IMR-90 (cell line): ENCODE results near the gene TMEM40. TPM values are rescaled to one million over a fixed set of nuclear protein-coding genes. Genes with fewer than 3 reads are reported as not detected.

ENCODE experiments used
- ATAC-seq: fragments of 200-7000 bp; cut with Tn5 transposase; 2 replicates; pipeline ENCODE4 v1.9.1; 2020; ENCODE audit warnings: low read depth, mild to moderate bottlenecking, moderate library complexity
- BruUV-seq: library from RNA; stranded (reverse); fragments of 400-500 nt; replicated peaks from 2 replicates; lab custom pipeline; 2021; lab: Mats Ljungman, UMichigan
- CTCF ChIA-PET: fragments of 300-600 bp; formaldehyde crosslinking; extraction: SDS; loops from one replicate; lab custom pipeline; 2021; ENCODE audit warnings: antibody characterized with exemption; lab: Yijun Ruan, JAX
- POLR2A ChIA-PET: fragments of 300-600 bp; sonication (Branson Sonifier 250); formaldehyde crosslinking; loops from one replicate; lab custom pipeline; 2022; ENCODE audit warnings: antibody characterized with exemption; ENCODE audit not compliant: unreplicated experiment; lab: Charles Lee
- DNase-seq: peaks from one replicate; pipeline ENCODE4 v3.0.0; 2013
- H2AFZ ChIP-seq: replicated peaks from 2 replicates; pipeline ENCODE3; 2013; ENCODE audit warnings: low read length, mild to moderate bottlenecking; ENCODE audit not compliant: poor library complexity
- H2AK5ac ChIP-seq: 2 replicates; pipeline ENCODE4 v1.6.1; 2013; ENCODE audit warnings: low read depth, low read length, inconsistent platforms
- H2AK9ac ChIP-seq: replicated peaks from 2 replicates; pipeline ENCODE3; 2013; ENCODE audit warnings: mild to moderate bottlenecking, low read depth, low read length, moderate library complexity; ENCODE audit not compliant: poor library complexity
- H2BK120ac ChIP-seq: 2 replicates; pipeline ENCODE4 v1.6.1; 2013; ENCODE audit warnings: low read depth, low read length, inconsistent platforms
- H2BK15ac ChIP-seq: 3 replicates; pipeline ENCODE4 v1.6.1; 2013; ENCODE audit warnings: low read depth, low read length, inconsistent platforms
- H2BK20ac ChIP-seq: 2 replicates; pipeline ENCODE4 v1.6.1; 2013; ENCODE audit warnings: low read depth, mild to moderate bottlenecking, inconsistent platforms, low read length, moderate library complexity
- H2BK5ac ChIP-seq: 2 replicates; pipeline ENCODE4 v1.6.1; 2013; ENCODE audit warnings: mild to moderate bottlenecking, low read depth, low read length, inconsistent platforms; ENCODE audit not compliant: poor library complexity, severe bottlenecking
- H3K14ac ChIP-seq: replicated peaks from 2 replicates; pipeline ENCODE4 v1.6.1; 2013; ENCODE audit warnings: low read depth, low read length, inconsistent platforms
- H3K18ac ChIP-seq: 2 replicates; pipeline ENCODE4 v1.6.1; 2013; ENCODE audit warnings: low read depth, low read length, control low read depth
- H3K23ac ChIP-seq: 2 replicates; pipeline ENCODE4 v1.6.1; 2013; ENCODE audit warnings: low read depth, low read length, inconsistent platforms
- H3K27ac ChIP-seq: 2 replicates; pipeline ENCODE4 v1.5.1; 2013; ENCODE audit warnings: mild to moderate bottlenecking, control low read depth, low read length; ENCODE audit not compliant: insufficient read depth
- H3K27me3 ChIP-seq: 2 replicates; pipeline ENCODE4 v1.6.1; 2013; ENCODE audit warnings: low read length; ENCODE audit not compliant: control insufficient read depth, insufficient read depth
- H3K36me3 ChIP-seq: 2 replicates; pipeline ENCODE4 v1.6.1; 2013; ENCODE audit warnings: low read length, mixed read lengths; ENCODE audit not compliant: control insufficient read depth, insufficient read depth
- H3K4ac ChIP-seq: 2 replicates; pipeline ENCODE4 v1.6.1; 2013; ENCODE audit warnings: low read depth, low read length, inconsistent platforms
- H3K4me1 ChIP-seq: 2 replicates; pipeline ENCODE4 v1.6.1; 2013; ENCODE audit warnings: low read length, mixed read lengths; ENCODE audit not compliant: control insufficient read depth, insufficient read depth
- H3K4me2 ChIP-seq: 2 replicates; pipeline ENCODE4 v1.6.1; 2013; ENCODE audit warnings: low read depth, mild to moderate bottlenecking, control low read depth, low read length, moderate library complexity
- H3K4me3 ChIP-seq: 2 replicates; pipeline ENCODE4 v1.5.1; 2013; ENCODE audit warnings: low read depth, mild to moderate bottlenecking, control low read depth, low read length, moderate library complexity; ENCODE audit not compliant: insufficient read depth
- H3K56ac ChIP-seq: 2 replicates; pipeline ENCODE4 v1.6.1; 2013; ENCODE audit warnings: low read length, inconsistent platforms; ENCODE audit not compliant: insufficient read depth; ENCODE audit errors: extremely low read depth
- H3K79me1 ChIP-seq, 2 experiments: 2 replicates each; pipeline ENCODE4 v1.6.1; 2013; ENCODE audit warnings: low read length in 2 of 2, inconsistent platforms in 1 of 2, low read depth in 1 of 2
- H3K9ac ChIP-seq: 2 replicates; pipeline ENCODE4 v1.6.1; 2013; ENCODE audit warnings: low read depth, low read length, control low read depth
- H3K9me1 ChIP-seq: 2 replicates; pipeline ENCODE4 v1.6.1; 2013; ENCODE audit warnings: low read length, inconsistent platforms; ENCODE audit not compliant: insufficient read depth
- H3K9me3 ChIP-seq: 2 replicates; pipeline ENCODE4 v1.6.1; 2013; ENCODE audit warnings: low read length; ENCODE audit not compliant: control insufficient read depth, insufficient read depth
- H4K20me1 ChIP-seq: 2 replicates; pipeline ENCODE4 v1.6.1; 2013; ENCODE audit warnings: low read length, inconsistent platforms; ENCODE audit not compliant: insufficient read depth
- H4K5ac ChIP-seq: 2 replicates; pipeline ENCODE4 v1.6.1; 2013; ENCODE audit warnings: mild to moderate bottlenecking, low read depth, low read length, control low read depth
- H4K8ac ChIP-seq, 2 experiments: 2 replicates each; pipeline ENCODE4 v1.6.1; 2013; ENCODE audit warnings: low read depth in 2 of 2, low read length in 2 of 2, control low read depth in 1 of 2, inconsistent platforms in 1 of 2
- H4K91ac ChIP-seq: 2 replicates; pipeline ENCODE4 v1.6.1; 2013; ENCODE audit warnings: low read depth, low read length, inconsistent platforms; ENCODE audit not compliant: insufficient read depth
- BHLHE40 ChIP-seq: fragments of 150-350 bp; IDR thresholded peaks from 2 replicates; pipeline ENCODE4 v1.6.1; 2016; ENCODE audit warnings: mild to moderate bottlenecking, low read depth, low read length
- CHD1 ChIP-seq: IDR thresholded peaks from 2 replicates; pipeline ENCODE4 v1.6.1; 2012; ENCODE audit warnings: low read depth, low read length, improper control_type of control experiment
- CTCF ChIP-seq: conservative IDR thresholded peaks from 2 replicates; pipeline ENCODE4 v1.5.1; 2012; ENCODE audit warnings: mild to moderate bottlenecking, low read depth, low read length, improper control_type of control experiment
- ELK1 ChIP-seq: fragments of 150-350 bp; IDR thresholded peaks from 2 replicates; pipeline ENCODE4 v1.6.1; 2016; ENCODE audit warnings: low read depth, mild to moderate bottlenecking, low read length, moderate library complexity, borderline replicate concordance
- MAFK ChIP-seq: IDR thresholded peaks from 2 replicates; pipeline ENCODE4 v1.6.1; 2012; ENCODE audit warnings: low read depth, low read length, improper control_type of control experiment
- NFE2L2 ChIP-seq: fragments of 150-350 bp; IDR thresholded peaks from 2 replicates; pipeline ENCODE4 v1.6.1; 2016; ENCODE audit warnings: low read depth, mild to moderate bottlenecking, low read length
- RAD21 ChIP-seq: IDR thresholded peaks from 2 replicates; pipeline ENCODE4 v1.6.1; 2012; ENCODE audit warnings: low read length, improper control_type of control experiment
- RFX5 ChIP-seq: IDR thresholded peaks from 2 replicates; pipeline ENCODE4 v1.8.0; 2012; ENCODE audit warnings: low read depth, mild to moderate bottlenecking, low read length, moderate library complexity
- SMC3 ChIP-seq: fragments of 150-350 bp; IDR thresholded peaks from 2 replicates; pipeline ENCODE4 v1.6.1; 2016; ENCODE audit warnings: low read depth, mild to moderate bottlenecking, antibody characterized with exemption, low read length, moderate library complexity
- USF2 ChIP-seq: fragments of 150-350 bp; IDR thresholded peaks from 2 replicates; pipeline ENCODE4 v1.6.1; 2017; ENCODE audit warnings: mild to moderate bottlenecking, antibody characterized with exemption, low read length, low read depth
- WGBS, 2 experiments: methylation state at CpG; one replicate each; pipeline versions ENCODE4 v1.1.5 to v1.1.7; 2013; ENCODE audit warnings: missing lambda C conversion rate in 2 of 2; ENCODE audit not compliant: insufficient read length in 1 of 2; ENCODE audit errors: extremely low coverage in 2 of 2; 5-methylcytosine and 5-hydroxymethylcytosine counted together
- dilution Hi-C: fragments of 300-500 bp; cut with HindIII; formaldehyde crosslinking; loops from one replicate; pipeline ENCODE4 v1.14.3; 2018; ENCODE audit warnings: low sequenced_read_pairs; ENCODE audit not compliant: unreplicated experiment
- in situ Hi-C: fragments of 300-500 bp; cut with MboI; formaldehyde crosslinking; loops from 3 replicates; pipeline ENCODE4 v1.14.3; 2019; ENCODE audit warnings: low sequenced_read_pairs, inconsistent platforms, mixed read lengths
- intact Hi-C: fragments of 100-400 bp; cut with micrococcal nuclease; formaldehyde crosslinking; loops from 2 replicates; pipeline ENCODE4 v1.10.0; 2022
- polyA plus RNA-seq, 3 experiments: library from polyadenylated mRNA; depleted of rRNA; stranded (reverse); fragments of >200 nt; gene quantifications; 2 replicates each; pipeline ENCODE4 v1.2.3, GENCODE V29; 2012; ENCODE audit warnings: low replicate concordance in 1 of 3
- total RNA-seq: library from RNA; depleted of rRNA; stranded (reverse); fragments of >200 nt; gene quantifications from 2 replicates; pipeline ENCODE4 v1.2.3, GENCODE V29; 2012

TMEM40 gene
- total and polyA plus RNA-seq, 2 of the 4 experiments (the other 2 are of a cell fraction), result 0.27 TPM; not detected in 1

- H2BK5ac ChIP-seq, result no peak overlapping the region
- no peak overlapping the region for H3K18ac ChIP-seq
- no peak overlapping the region for H2BK20ac ChIP-seq
- no peak overlapping the region for H2BK120ac ChIP-seq
- H4K8ac ChIP-seq, result no peak overlapping the region
- no peaks in the 10 kb centered on the region for H3K27me3 ChIP-seq
- ChIA-PET POLR2A (no interaction called here), CTCF (no interaction called here)
- no peak overlapping the region for H2AFZ ChIP-seq
- H2AK5ac ChIP-seq, result no peak overlapping the region
- ATAC-seq (no peak), DNase-seq (no peak)
- H3K36me3 ChIP-seq, result no peaks in the 10 kb centered on the region
- no peak overlapping the region for H2AK9ac ChIP-seq
- no TSS peak for BruUV-seq
- H3K9ac ChIP-seq, result no peak overlapping the region
- no peak overlapping the region for H3K4me2 ChIP-seq
- peaks cover 10% of the 10 kb centered on the region; the same call in 1 of the 2 replicates for H3K9me1 ChIP-seq
- no peak overlapping the region for H4K91ac ChIP-seq
- intact Hi-C loops, result no loop called here
- in situ Hi-C loops, result no loop called here
- no peaks in the 10 kb centered on the region for H3K9me3 ChIP-seq
- no peaks in the 10 kb centered on the region for H4K20me1 ChIP-seq
- no peak overlapping the region for H4K5ac ChIP-seq
- H3K27ac ChIP-seq, result no peak overlapping the region
- TF ChIP-seq RAD21 (no peak), SMC3 (no peak), NFE2L2 (no peak), CHD1 (no peak), USF2 (no peak), BHLHE40 (no peak), ELK1 (no peak), RFX5 (no peak), CTCF (no peak), MAFK (no peak)
- dilution Hi-C loops, result no loop called here
- no peak overlapping the region for H3K14ac ChIP-seq
- WGBS, 2 experiments, result no CpG with 5 or more reads among the region's 6 CpGs
- no peak overlapping the region for H3K56ac ChIP-seq
- H3K79me1 ChIP-seq, result no peaks in the 10 kb centered on the region
- H3K23ac ChIP-seq, result no peak overlapping the region
- peaks cover 17% of the 10 kb centered on the region for H3K4me1 ChIP-seq
- H3K4ac ChIP-seq, result no peak overlapping the region
- H3K4me3 ChIP-seq, result no peak overlapping the region
- H2BK15ac ChIP-seq, result no peak overlapping the region
Measured at GRCh38 chr3:12755754-12756153, 3.3 kb downstream of the TMEM40 start.
